GM12878 (cell line): ENCODE results near the gene HLA-F. TPM values are rescaled to one million over a fixed set of nuclear protein-coding genes. Genes with fewer than 3 reads are reported as not detected.

ENCODE experiments used
- CHD1 ChIP-seq: IDR thresholded peaks from 2 replicates; pipeline ENCODE4 v1.6.1; 2012; ENCODE audit warnings: low read depth, low read length, improper control_type of control experiment
- DPF2 ChIP-seq: fragments of 450-650 bp; IDR thresholded peaks from 2 replicates; pipeline ENCODE4 v1.6.1; 2017; ENCODE audit warnings: mild to moderate bottlenecking
- E2F8 ChIP-seq: fragments of 450-650 bp; IDR thresholded peaks from 2 replicates; pipeline ENCODE4 v1.6.1; 2018; ENCODE audit warnings: mild to moderate bottlenecking, low read depth, moderate library complexity; ENCODE audit not compliant: partially characterized antibody
- HDGF ChIP-seq: fragments of 450-650 bp; IDR thresholded peaks from 2 replicates; pipeline ENCODE4 v1.6.1; 2016; ENCODE audit warnings: antibody characterized with exemption
- MEF2A ChIP-seq: IDR thresholded peaks from 2 replicates; pipeline ENCODE4 v1.6.1; 2011; ENCODE audit warnings: low read depth, mild to moderate bottlenecking, low read length, moderate library complexity; ENCODE audit not compliant: insufficient read depth
- NRF1 ChIP-seq: conservative IDR thresholded peaks from 2 replicates; pipeline ENCODE4 v1.6.1; 2011; ENCODE audit warnings: mild to moderate bottlenecking, low read depth, low read length, improper control_type of control experiment
- RAD21 ChIP-seq: IDR thresholded peaks from 2 replicates; pipeline ENCODE4 v1.6.1; 2011; ENCODE audit warnings: mild to moderate bottlenecking, low read depth, low read length, moderate library complexity; ENCODE audit not compliant: insufficient read depth
- RELA ChIP-seq: fragments of 450-650 bp; IDR thresholded peaks from 2 replicates; pipeline ENCODE4 v1.8.0; 2014; ENCODE audit warnings: borderline replicate concordance; ENCODE audit not compliant: partially characterized antibody
- YY1 ChIP-seq: IDR thresholded peaks from 2 replicates; pipeline ENCODE4 v1.6.1; 2011; ENCODE audit warnings: low read depth, mild to moderate bottlenecking, low read length
- ZBTB11 ChIP-seq: fragments of 450-650 bp; formaldehyde crosslinking; IDR thresholded peaks from 2 replicates; pipeline ENCODE4 v1.5.0; 2022; ENCODE audit warnings: mild to moderate bottlenecking, missing genetic modification characterization
- ZNF622 ChIP-seq: fragments of 450-650 bp; IDR thresholded peaks from 2 replicates; pipeline ENCODE4 v1.6.1; 2017; ENCODE audit warnings: mild to moderate bottlenecking, inconsistent platforms
- polyA plus RNA-seq, 11 experiments: library from polyadenylated mRNA; depleted of rRNA in 4 of 11; unstranded in 6 of 11; stranded (reverse) in 5 of 11; fragments of >200 nt; fragmentation: Nextera tagmentation in 4 of 11; fragmentation: Illumina TruSeq in 1 of 11; extraction: Ambion mirVana in 4 of 11; extraction: Trizol in 1 of 11; gene quantifications; 1 replicate in 1 of 11; 2 replicates in 10 of 11; pipeline versions ENCODE4 v1.2.1 to v1.2.3, GENCODE V29; 2011 to 2016; ENCODE audit warnings: inconsistent platforms in 2 of 11, missing spikeins in 2 of 11, low read depth in 1 of 11
- total RNA-seq, 4 experiments: library from RNA; depleted of rRNA in 3 of 4; stranded (reverse); fragments of >200 nt in 3 of 4; fragmentation: Illumina TruSeq in 1 of 4; extraction: Trizol in 1 of 4; gene quantifications; 2 replicates each; pipeline versions ENCODE4 v1.2.1 to v1.2.3, GENCODE V29; 2013 to 2021

Gene HLA-F
- total and polyA plus RNA-seq, 10 of the 15 experiments (the other 5 are each of a cell fraction or from before 2014, with no cell fraction given) = 30.1 to 342 (median 145) TPM

- peak; percentile 87 for TF ChIP-seq RAD21
- TF ChIP-seq DPF2 = no peak
- TF ChIP-seq E2F8 = no peak
- TF ChIP-seq CHD1 = no peak
- TF ChIP-seq YY1 = 0 out of 2 replicates have a peak, but pooled peaks have one; percentile 37
- peak; percentile 21 for TF ChIP-seq RELA
- TF ChIP-seq NRF1 = no peak
- no peak for TF ChIP-seq MEF2A
- no peak for TF ChIP-seq ZBTB11 (CRISPR knock-in tag)
- TF ChIP-seq HDGF = no peak
- TF ChIP-seq ZNF622 = no peak
Measured at GRCh38 chr6:29737707-29738630, 14.7 kb downstream of the HLA-F start (continued).
